Body of pancreas (tissue), 4 donors: Measurements from ENCODE around the gene ARHGAP18. TPM values are rescaled to one million over a fixed set of nuclear protein-coding genes. Genes with fewer than 3 reads are reported as not detected.

Experiments used
- ATAC-seq: fragments of 150-250 bp; one replicate; pipeline ENCODE4 v1.9.1; 2016
- DNase-seq, 4 donors: peaks; one replicate each; pipeline ENCODE4 v3.0.0-alpha.2; 2019
- H3K27ac ChIP-seq, 4 donors: fragments of 200-600 bp; sonication (generic); 1 replicate in 3 of 4; 2 replicates in 1 of 4; pipeline versions ENCODE4 v1.5.1 to v1.6.1; 2016 to 2019; ENCODE audit warnings: mild to moderate bottlenecking in 1 of 4, mixed read lengths in 1 of 4, moderate library complexity in 1 of 4
- H3K27me3 ChIP-seq, 2 donors: fragments of 200-600 bp; sonication (generic); one replicate each; pipeline ENCODE4 v1.6.0; 2016; ENCODE audit warnings: mild to moderate bottlenecking in 1 of 2
- H3K36me3 ChIP-seq, 2 donors: fragments of 200-600 bp; sonication (generic); replicated peaks in 1 of 2; 2 replicates each; pipeline ENCODE4 v1.5.1; 2016; ENCODE audit warnings: low read depth in 2 of 2; ENCODE audit not compliant: insufficient read depth in 1 of 2
- H3K4me1 ChIP-seq: fragments of 200-600 bp; sonication (generic); one replicate; pipeline ENCODE4 v1.6.0; 2016
- H3K4me3 ChIP-seq, 2 donors: fragments of 200-600 bp; sonication (generic); 1 replicate in 1 of 2; 2 replicates in 1 of 2; pipeline ENCODE4 v1.5.1; 2016 to 2019
- H3K9me3 ChIP-seq, 3 donors: fragments of 200-600 bp; sonication (generic); 1 replicate in 2 of 3; 2 replicates in 1 of 3; pipeline ENCODE4 v1.5.1; 2016
- CTCF ChIP-seq, 7 experiments: fragments of 450-650 bp in 4 of 7; fragments of 200-600 bp in 3 of 7; sonication (generic) in 3 of 7; IDR thresholded peaks; one replicate each; pipeline ENCODE4 v1.5.1; 2016 to 2019; ENCODE audit warnings: antibody characterized with exemption in 7 of 7
- POLR2A ChIP-seq, 3 donors: fragments of 450-650 bp; IDR thresholded peaks; one replicate each; pipeline ENCODE4 v1.6.1; 2016; ENCODE audit warnings: antibody characterized with exemption in 3 of 3, mild to moderate bottlenecking in 2 of 3
- WGBS, 2 donors: methylation state at CpG; one replicate each; pipeline ENCODE4 v1.1.5; 2017; 5-methylcytosine and 5-hydroxymethylcytosine counted together
- intact Hi-C: fragments of 100-400 bp; cut with DNase I; formaldehyde crosslinking; loops from one replicate; pipeline ENCODE4 v1.15.1; 2023
- total RNA-seq, 2 donors: library from RNA; depleted of rRNA; stranded (reverse); fragments of >200 nt; gene quantifications; one replicate each; pipeline ENCODE4 v1.1.0, GENCODE V29; 2016

ARHGAP18 gene
- total RNA-seq, 2 donors from 2014 or later, result 16.2 to 30.6 TPM

GRCh38 chr6:129645106-129645829, 64.7 kb downstream of the ARHGAP18 start:
- intact Hi-C loops, result no loop called here
- no peak overlapping the region for H3K4me3 ChIP-seq
- peak overlapping the region; percentile 79 to 87 (median 81) for H3K27ac ChIP-seq
- 20 to 23% methylated on average over 6 of the region's 6 CpGs for WGBS, 2 donors
- peaks cover 65% of the 10 kb centered on the region for H3K4me1 ChIP-seq
- DNase-seq (no peak), ATAC-seq (peak; percentile 41)
- H3K27me3 ChIP-seq, result no peaks in the 10 kb centered on the region
- no peaks in the 10 kb centered on the region for H3K36me3 ChIP-seq
- H3K9me3 ChIP-seq, result no peaks in the 10 kb centered on the region
- TF ChIP-seq CTCF (IDR thresholded peaks at IDR 0.05), result no peak
- no peak for TF ChIP-seq POLR2A (IDR thresholded peaks at IDR 0.05)

GRCh38 chr6:129644567-129645015, 65.4 kb downstream of the ARHGAP18 start:
- WGBS, 2 donors, result 4 to 20% methylated on average over 1 of the region's 1 CpG
- no peaks in the 10 kb centered on the region for H3K27me3 ChIP-seq
- DNase-seq (no peak), ATAC-seq (peak; percentile 35)
- H3K4me3 ChIP-seq, result no peak overlapping the region
- H3K4me1 ChIP-seq, result peaks cover 66% of the 10 kb centered on the region
- intact Hi-C loops, result no loop called here
- H3K36me3 ChIP-seq, result no peaks in the 10 kb centered on the region
- H3K9me3 ChIP-seq, result no peaks in the 10 kb centered on the region
- TF ChIP-seq POLR2A (IDR thresholded peaks at IDR 0.05) (no peak), CTCF (IDR thresholded peaks at IDR 0.05) (no peak)
- peak overlapping the region; percentile 79 to 87 (median 81) for H3K27ac ChIP-seq

GRCh38 chr6:129643968-129644367, 66.0 kb downstream of the ARHGAP18 start:
- DNase-seq, result no peak
- H3K9me3 ChIP-seq, result no peaks in the 10 kb centered on the region
- WGBS, 2 donors, result 40 to 41% methylated on average over 3 of the region's 3 CpGs
- no peaks in the 10 kb centered on the region for H3K27me3 ChIP-seq
- peak overlapping the region; percentile 45 to 87 (median 79) for H3K27ac ChIP-seq
- peaks cover 73% of the 10 kb centered on the region for H3K4me1 ChIP-seq
- no peak overlapping the region for H3K4me3 ChIP-seq
- no peak for ATAC-seq
- H3K36me3 ChIP-seq, result no peaks in the 10 kb centered on the region
- no peak for TF ChIP-seq CTCF (IDR thresholded peaks at IDR 0.05)
- TF ChIP-seq POLR2A (IDR thresholded peaks at IDR 0.05), result no peak
- intact Hi-C loops, result no loop called here

GRCh38 chr6:129643176-129643575, 66.8 kb downstream of the ARHGAP18 start:
- Histone ChIP-seq H3K27me3 (no peaks in the 10 kb centered on the region), H3K36me3 (no peaks in the 10 kb centered on the region), H3K9me3 (no peaks in the 10 kb centered on the region), H3K4me3 (no peak overlapping the region), H3K27ac (peak overlapping the region in 3 of 4 donors; percentile 45 to 87 (median 79)), H3K4me1 (peaks cover 80% of the 10 kb centered on the region)
- no peak for DNase-seq
- intact Hi-C loops, result no loop called here
- 85 to 87% methylated on average over 3 of the region's 3 CpGs for WGBS, 2 donors
- ATAC-seq, result no peak
- TF ChIP-seq POLR2A (IDR thresholded peaks at IDR 0.05), result no peak
- TF ChIP-seq CTCF (IDR thresholded peaks at IDR 0.05), result no peak

- no peaks in the 10 kb centered on the region for H3K27me3 ChIP-seq
- no peaks in the 10 kb centered on the region for H3K36me3 ChIP-seq
- H3K9me3 ChIP-seq, result no peaks in the 10 kb centered on the region
- H3K4me3 ChIP-seq, result no peak overlapping the region
- H3K4me1 ChIP-seq, result peaks cover 84% of the 10 kb centered on the region
- no peak for TF ChIP-seq POLR2A (IDR thresholded peaks at IDR 0.05)
- TF ChIP-seq CTCF (IDR thresholded peaks at IDR 0.05), result no peak
- intact Hi-C loops, result no loop called here
- DNase-seq, result no peak
- ATAC-seq, result no peak
- peak overlapping the region in 1 of 4 donors; percentile 11 for H3K27ac ChIP-seq
Measured at GRCh38 chr6:129642322-129642721, 67.7 kb downstream of the ARHGAP18 start.
